Activated CD4-positive, alpha-beta memory T cell treated with anti-CD3 and anti-CD28 coated beads for 36 hours (primary cell): ENCODE data around the gene CENPU. TPM values are rescaled to one million over a fixed set of nuclear protein-coding genes. Genes with fewer than 3 reads are reported as not detected.
"Not testable (repeated sequence)": the region's sequence is repeated elsewhere in the genome, so short reads cannot be mapped to it uniquely, and the experiment has no call there.

ENCODE experiments used
- CTCF ChIA-PET: fragments of 350-600 bp; sonication (Branson Sonifier 250); formaldehyde crosslinking; loops from one replicate; lab custom pipeline; 2021; ENCODE audit warnings: antibody characterized with exemption, inconsistent platforms; lab: Charles Lee
- POLR2A ChIA-PET: fragments of 350-600 bp; sonication (Branson Sonifier 250); formaldehyde crosslinking; loops from one replicate; lab custom pipeline; 2021; ENCODE audit warnings: antibody characterized with exemption; lab: Charles Lee
- DNase-seq: peaks from one replicate; pipeline ENCODE4 v3.0.0-alpha.2; 2020
- H3K27ac Mint-ChIP-seq: one replicate; pipeline ENCODE4 v1.8.0; 2021; ENCODE audit warnings: mixed read lengths
- H3K27me3 Mint-ChIP-seq: one replicate; pipeline ENCODE4 v1.8.0; 2021; ENCODE audit warnings: mixed read lengths
- H3K36me3 Mint-ChIP-seq: one replicate; pipeline ENCODE4 v1.8.0; 2021; ENCODE audit warnings: mixed read lengths
- H3K4me1 Mint-ChIP-seq: one replicate; pipeline ENCODE4 v1.8.0; 2021; ENCODE audit warnings: low read depth, mixed read lengths
- H3K4me3 Mint-ChIP-seq: one replicate; pipeline ENCODE4 v1.8.0; 2021; ENCODE audit warnings: mild to moderate bottlenecking, mixed read lengths
- H3K9me3 Mint-ChIP-seq: one replicate; pipeline ENCODE4 v1.8.0; 2021; ENCODE audit warnings: mixed read lengths
- intact Hi-C: fragments of 100-400 bp; cut with micrococcal nuclease; formaldehyde crosslinking; loops from one replicate; pipeline ENCODE4 v1.15.1; 2023
- total RNA-seq, 2 experiments: library from RNA; stranded (reverse); gene quantifications; one replicate each; pipeline ENCODE4 v1.2.3, GENCODE V29; 2021

Gene CENPU
- total RNA-seq, 2 experiments from 2014 or later = 82.7 to 87.6 TPM

GRCh38 chr4:184748251-184748652 lies 14.4 kb upstream of the CENPU start:
- ChIA-PET CTCF (no interaction called here), POLR2A (no interaction called here)
- Mint-ChIP-seq H3K9me3 (no peaks in the 10 kb centered on the region), H3K36me3 (no peaks in the 10 kb centered on the region), H3K4me1 (peaks cover 8% of the 10 kb centered on the region), H3K27ac (no peak overlapping the region), H3K4me3 (no peak overlapping the region), H3K27me3 (no peaks in the 10 kb centered on the region)
- DNase-seq = no peak
- intact Hi-C loops = loop anchor here (5.0 to 10.0 kb wide), 4 partner anchors 74 to 347 kb away; no protein-coding TSS in a partner anchor

DNA sequence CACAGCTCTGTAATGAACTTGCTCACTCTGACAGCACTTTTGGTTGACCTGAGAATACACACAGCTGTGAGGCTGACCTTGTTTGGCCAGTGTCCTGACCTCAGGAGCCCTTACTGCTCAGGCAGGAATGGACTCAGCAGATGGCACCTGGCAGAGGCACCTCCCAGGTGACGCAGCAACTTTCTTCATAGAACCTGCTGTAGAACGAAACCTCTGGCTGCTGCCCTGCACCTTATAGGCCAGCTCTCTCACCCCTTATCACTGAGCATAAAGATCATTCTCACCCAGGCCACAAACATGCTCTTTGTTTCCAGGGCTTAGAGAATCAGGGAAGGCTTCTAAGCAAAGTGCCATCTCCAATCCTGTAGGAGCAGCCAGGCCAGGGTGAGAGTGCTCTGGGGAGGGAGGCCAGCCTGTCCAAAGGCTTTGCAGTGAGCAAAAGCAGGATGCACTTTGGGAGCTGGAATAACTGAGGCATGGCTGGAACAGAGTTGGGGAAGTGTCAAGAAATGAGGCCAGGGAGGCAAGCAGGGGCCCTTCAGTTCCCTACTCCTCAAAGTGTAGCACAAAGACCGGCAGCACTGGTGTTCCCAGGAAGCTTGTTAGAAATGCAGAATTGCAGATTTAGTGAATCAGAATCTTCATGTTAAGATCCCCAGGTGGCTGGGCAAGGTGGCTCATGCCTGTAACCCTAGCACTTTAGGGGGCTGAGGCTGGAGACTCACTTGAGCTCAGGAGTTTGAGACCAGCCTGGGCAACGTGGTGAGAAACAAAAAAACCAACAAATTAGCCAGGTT lies 13.3 kb upstream of the CENPU start:
- POLR2A ChIA-PET = no interaction called here
- no peak overlapping the region for H3K27ac Mint-ChIP-seq
- H3K4me1 Mint-ChIP-seq = peaks cover 8% of the 10 kb centered on the region
- intact Hi-C loops = loop anchor here (5.0 to 10.0 kb wide), 4 partner anchors 75 to 348 kb away; no protein-coding TSS in a partner anchor
- H3K27me3 Mint-ChIP-seq = no peaks in the 10 kb centered on the region
- DNase-seq = no peak
- H3K4me3 Mint-ChIP-seq = no peak overlapping the region
- CTCF ChIA-PET = interaction anchor here (1.1 to 2.5 kb wide), 3 partner anchors 45 to 258 kb away, joined by 3 to 12 read pairs (median 3); no protein-coding TSS in a partner anchor
- no peaks in the 10 kb centered on the region for H3K36me3 Mint-ChIP-seq
- H3K9me3 Mint-ChIP-seq = no peaks in the 10 kb centered on the region

DNA sequence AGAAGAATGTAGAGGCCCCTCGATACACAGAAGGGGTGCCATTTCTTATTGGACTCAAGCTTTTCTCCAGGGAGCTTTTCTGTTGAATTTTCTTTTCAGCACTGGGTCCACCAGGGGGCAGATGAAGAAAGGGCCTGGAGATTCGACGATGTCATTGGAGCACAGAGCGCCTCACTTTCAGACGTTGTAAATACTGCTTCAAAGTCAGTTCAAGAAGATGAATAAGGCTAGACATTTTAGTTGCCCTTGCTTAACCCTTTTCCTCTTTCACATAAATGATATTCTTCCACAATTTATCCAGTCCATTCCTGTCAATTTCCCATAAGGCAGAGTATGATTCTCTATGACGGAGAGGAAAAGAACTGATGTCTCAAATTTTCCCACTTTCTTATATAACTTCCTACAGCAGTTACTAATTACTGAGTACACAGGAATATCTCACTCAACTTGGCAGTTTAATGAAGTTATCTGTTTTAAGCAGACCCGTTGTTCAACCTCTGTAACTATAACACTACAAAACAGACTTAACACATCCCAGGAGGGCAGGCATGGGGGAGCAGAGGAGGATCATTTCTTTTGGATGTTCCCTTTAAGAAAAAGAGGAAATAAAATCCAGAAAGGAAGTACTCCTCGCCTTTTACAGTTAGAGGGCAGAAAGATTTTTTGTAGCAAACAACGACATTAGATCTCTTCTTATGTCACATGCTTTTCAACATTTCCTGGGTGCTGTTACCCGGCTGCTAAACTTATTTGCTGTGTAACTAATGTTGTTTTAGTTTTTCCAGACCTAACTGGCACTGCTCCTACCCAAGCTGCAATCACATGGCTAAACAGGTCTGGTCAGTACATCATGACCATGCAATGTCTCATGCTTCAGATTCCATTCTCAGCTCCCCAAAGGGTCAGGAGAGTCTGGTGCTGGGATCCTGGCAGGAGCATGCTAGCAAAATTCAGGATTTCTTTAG lies 12.2 kb upstream of the CENPU start:
- H3K27ac Mint-ChIP-seq = no peak overlapping the region
- intact Hi-C loops = loop anchor here (1.0 to 10.0 kb wide), 5 partner anchors 76 to 349 kb away; no protein-coding TSS in a partner anchor

GRCh38 chr4:184744236-184744635 lies 10.3 kb upstream of the CENPU start:
- Mint-ChIP-seq H3K9me3 (no peaks in the 10 kb centered on the region), H3K4me3 (no peak overlapping the region), H3K27me3 (no peaks in the 10 kb centered on the region), H3K27ac (no peak overlapping the region), H3K4me1 (peaks cover 16% of the 10 kb centered on the region), H3K36me3 (no peaks in the 10 kb centered on the region)
- ChIA-PET CTCF (no interaction called here), POLR2A (no interaction called here)
- intact Hi-C loops = loop anchor here (10.0 kb wide), 1 partner anchor 351 kb away; no protein-coding TSS in a partner anchor
- no peak for DNase-seq

More for the DNA sequence above, 12.2 kb upstream of the CENPU start:
- Mint-ChIP-seq H3K36me3 (no peaks in the 10 kb centered on the region), H3K4me3 (no peak overlapping the region), H3K4me1 (peaks cover 8% of the 10 kb centered on the region), H3K9me3 (no peaks in the 10 kb centered on the region), H3K27me3 (no peaks in the 10 kb centered on the region)
- ChIA-PET CTCF (interaction anchor here (0.5 to 2.5 kb wide), 32 partner anchors 8 to 482 kb away, joined by 3 to 15 read pairs (median 4); partner anchors contain the start of genes ACSL1 and CENPU), POLR2A (interaction anchor here (1.0 kb wide), 1 partner anchor 12 kb away, joined by 4 read pairs; the partner anchor contains the start of gene CENPU)
- peak; percentile 80 for DNase-seq

DNA sequence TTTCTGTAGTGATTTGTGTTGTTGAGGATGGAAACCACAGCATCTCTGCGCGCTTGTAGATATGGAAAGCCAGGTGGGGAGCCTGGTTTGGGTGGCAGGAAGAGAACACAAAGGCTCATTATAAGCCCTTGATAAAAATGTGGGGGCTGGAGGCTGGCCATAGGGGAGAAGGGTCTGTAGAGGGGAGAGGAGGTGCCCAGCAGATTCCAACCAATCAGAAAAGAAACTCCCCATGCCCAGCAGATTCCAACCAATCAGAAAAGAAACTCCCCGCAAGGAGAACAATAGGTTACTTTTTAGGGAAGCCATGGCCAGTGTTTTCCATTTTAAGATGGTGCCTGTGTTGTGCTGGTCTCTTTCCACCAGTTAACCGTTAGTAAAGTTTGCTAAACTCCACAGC lies 9.8 kb upstream of the CENPU start:
- ChIA-PET POLR2A (no interaction called here), CTCF (no interaction called here)
- intact Hi-C loops = loop anchor here (10.0 kb wide), 1 partner anchor 351 kb away; no protein-coding TSS in a partner anchor
- Mint-ChIP-seq H3K4me3 (no peak overlapping the region), H3K27me3 (no peaks in the 10 kb centered on the region), H3K36me3 (no peaks in the 10 kb centered on the region), H3K27ac (no peak overlapping the region), H3K9me3 (no peaks in the 10 kb centered on the region), H3K4me1 (peaks cover 16% of the 10 kb centered on the region)
- no peak for DNase-seq

DNA sequence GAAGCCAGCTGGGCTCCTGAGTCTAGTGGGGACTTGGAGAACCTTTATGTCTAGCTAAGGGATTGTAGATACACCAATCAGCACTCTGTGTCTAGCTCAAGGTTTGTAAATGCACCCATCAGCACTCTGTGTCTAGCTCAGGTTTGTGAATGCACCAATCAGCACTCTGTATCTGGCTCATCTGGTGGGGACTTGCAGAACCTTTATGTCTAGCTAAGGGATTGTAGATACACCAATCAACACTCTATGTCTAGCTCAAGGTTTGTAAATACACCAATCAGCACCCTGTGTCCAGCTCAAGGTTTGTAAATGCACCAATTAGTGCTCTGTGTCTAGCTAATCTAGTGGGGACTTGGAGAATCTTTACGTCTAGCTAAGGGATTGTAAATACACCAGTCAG lies 7.8 kb upstream of the CENPU start:
- H3K4me1 Mint-ChIP-seq = peaks cover 16% of the 10 kb centered on the region
- intact Hi-C loops = loop anchor here (10.0 kb wide), 1 partner anchor 353 kb away; no protein-coding TSS in a partner anchor
- H3K9me3 Mint-ChIP-seq, H3K36me3 Mint-ChIP-seq, H3K27ac Mint-ChIP-seq, H3K27me3 Mint-ChIP-seq, DNase-seq, POLR2A ChIA-PET, H3K4me3 Mint-ChIP-seq: not testable (repeated sequence)
- CTCF ChIA-PET = interaction anchor here (0.6 to 2.0 kb wide), 6 partner anchors 21 to 604 kb away, joined by 3 to 6 read pairs (median 3); no protein-coding TSS in a partner anchor

DNA sequence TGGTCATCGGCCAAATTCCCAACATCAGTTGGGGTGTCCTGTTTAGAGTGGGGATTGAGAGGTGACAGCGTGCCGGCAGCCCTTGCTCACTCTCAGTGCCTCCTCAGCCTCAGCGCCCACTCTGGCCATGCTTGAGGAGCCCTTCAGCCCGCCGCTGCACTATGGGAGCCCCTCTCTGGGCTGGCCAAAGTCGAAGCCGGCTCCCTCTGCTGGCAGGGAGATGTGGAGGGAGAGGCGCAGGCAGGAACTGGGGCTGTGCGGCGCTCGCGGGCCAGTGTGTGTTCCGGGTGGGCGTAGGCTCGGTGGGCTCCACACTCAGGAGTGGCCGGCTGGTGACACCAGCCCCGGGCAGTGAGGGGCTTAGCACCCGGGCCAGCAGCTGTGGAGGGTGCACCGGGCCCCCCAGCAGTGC lies 7.1 kb upstream of the CENPU start:
- H3K4me3 Mint-ChIP-seq = no peak overlapping the region
- DNase-seq = peak; percentile 13
- no peaks in the 10 kb centered on the region for H3K36me3 Mint-ChIP-seq
- H3K9me3 Mint-ChIP-seq = no peaks in the 10 kb centered on the region
- intact Hi-C loops = loop anchor here (10.0 kb wide), 1 partner anchor 354 kb away; no protein-coding TSS in a partner anchor
- ChIA-PET POLR2A (no interaction called here), CTCF (interaction anchor here (0.6 to 2.0 kb wide), 3 partner anchors 21 to 477 kb away, joined by 3 to 6 read pairs (median 3); no protein-coding TSS in a partner anchor)
- no peak overlapping the region for H3K27ac Mint-ChIP-seq
- peaks cover 12% of the 10 kb centered on the region for H3K4me1 Mint-ChIP-seq
- H3K27me3 Mint-ChIP-seq = no peaks in the 10 kb centered on the region

DNA sequence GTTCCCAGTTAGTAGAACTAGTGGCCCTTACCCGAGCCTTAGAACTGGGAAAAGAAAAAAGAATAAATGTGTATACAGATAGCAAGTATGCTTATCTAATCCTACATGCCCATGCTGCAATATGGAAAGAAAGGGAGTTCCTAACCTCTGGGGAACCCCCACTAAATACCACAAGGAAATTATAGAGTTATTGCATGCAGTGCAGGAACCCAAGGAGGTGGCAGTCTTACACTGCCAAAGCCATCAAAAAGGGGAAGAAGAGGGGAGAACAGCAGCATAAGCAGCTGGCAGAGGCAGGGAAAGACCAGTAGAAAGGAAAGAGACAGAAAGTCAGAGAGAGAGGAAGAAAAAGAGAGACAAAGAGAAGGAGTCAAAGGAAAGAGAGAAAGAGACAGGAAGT lies 5.7 kb upstream of the CENPU start:
- CTCF ChIA-PET, H3K27me3 Mint-ChIP-seq, POLR2A ChIA-PET, H3K4me1 Mint-ChIP-seq, H3K36me3 Mint-ChIP-seq, H3K4me3 Mint-ChIP-seq, H3K9me3 Mint-ChIP-seq, H3K27ac Mint-ChIP-seq, DNase-seq: not testable (repeated sequence)
- intact Hi-C loops = loop anchor here (10.0 kb wide), 1 partner anchor 1235 kb away; the partner anchor contains the start of gene ING2

DNA sequence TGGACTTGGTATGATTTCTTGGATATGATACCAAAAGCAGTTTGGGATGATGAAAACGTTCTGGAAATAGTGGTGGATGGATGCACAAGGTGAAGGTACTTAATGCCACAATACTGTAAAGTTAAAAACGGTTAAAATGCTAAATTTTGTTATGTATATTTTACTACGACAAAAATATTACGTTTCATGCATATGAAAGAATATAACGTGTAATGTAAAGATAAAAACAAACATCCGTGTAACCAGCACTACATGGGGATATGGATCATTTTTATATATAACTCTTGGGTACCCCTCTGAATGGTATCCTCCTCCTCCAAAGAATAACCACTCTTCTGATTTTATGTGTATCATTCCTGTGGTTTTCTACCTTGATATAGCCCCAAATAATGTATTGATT lies 862 bp upstream of the CENPU start:
- Mint-ChIP-seq H3K27ac (peak overlapping the region; percentile 88), H3K4me3 (peak overlapping the region; percentile 99), H3K9me3 (no peaks in the 10 kb centered on the region), H3K4me1 (peaks cover 28% of the 10 kb centered on the region), H3K36me3 (peaks cover 19% of the 10 kb centered on the region), H3K27me3 (no peaks in the 10 kb centered on the region)
- intact Hi-C loops = loop anchor here (1.0 to 10.0 kb wide), 13 partner anchors 28 to 1230 kb away; partner anchors contain the start of genes ACSL1, ANKRD37, CASP3 and CFAP97
- ChIA-PET CTCF (interaction anchor here (0.8 to 2.9 kb wide), 7 partner anchors 11 to 662 kb away, joined by 3 to 24 read pairs (median 15); partner anchors contain the start of genes ANKRD37, CASP3 and PRIMPOL), POLR2A (interaction anchor here (0.7 to 2.8 kb wide), 12 partner anchors 11 to 497 kb away, joined by 3 to 26 read pairs (median 6); partner anchors contain the start of genes ACSL1, CASP3, IRF2 and PRIMPOL)
- DNase-seq = no peak

DNA sequence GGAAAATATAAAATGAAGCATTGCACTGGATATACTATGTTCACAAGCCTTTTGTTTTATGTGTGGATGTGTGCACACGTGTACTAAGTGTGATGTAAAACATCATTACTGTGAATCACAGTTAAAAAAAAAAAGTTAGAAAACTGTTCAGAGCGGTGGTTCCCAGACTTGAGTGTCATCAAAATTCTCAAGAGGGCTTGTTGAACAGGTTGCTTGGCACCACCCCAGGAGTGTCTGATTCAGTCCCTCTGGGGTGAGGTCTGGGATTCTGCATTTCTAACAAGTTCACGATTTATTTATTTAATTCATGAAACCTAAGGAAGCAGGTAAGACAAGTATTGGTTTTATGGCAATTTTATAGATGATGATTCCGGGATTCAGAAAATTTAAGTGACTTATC lies 1.8 kb downstream of the CENPU start:
- POLR2A ChIA-PET = interaction anchor here (0.8 to 2.8 kb wide), 4 partner anchors 9 to 463 kb away, joined by 3 to 26 read pairs (median 9); partner anchors contain the start of genes CASP3, IRF2 and PRIMPOL
- peaks cover 36% of the 10 kb centered on the region for H3K36me3 Mint-ChIP-seq
- peak overlapping the region; percentile 28 for H3K27ac Mint-ChIP-seq
- CTCF ChIA-PET = interaction anchor here (2.6 to 3.2 kb wide), 4 partner anchors 10 to 468 kb away, joined by 12 to 24 read pairs (median 16); partner anchors contain the start of genes CASP3 and PRIMPOL
- peak overlapping the region; percentile 99 for H3K4me3 Mint-ChIP-seq
- peaks cover 24% of the 10 kb centered on the region for H3K4me1 Mint-ChIP-seq
- no peaks in the 10 kb centered on the region for H3K27me3 Mint-ChIP-seq
- DNase-seq = peak; percentile 26
- intact Hi-C loops = loop anchor here (5.0 to 10.0 kb wide), 5 partner anchors 260 to 1227 kb away; partner anchors contain the start of genes CFAP97, ING2 and IRF2
- no peaks in the 10 kb centered on the region for H3K9me3 Mint-ChIP-seq

- CTCF ChIA-PET = interaction anchor here (1.8 to 3.2 kb wide), 2 partner anchors 14 to 466 kb away, joined by 6 to 12 read pairs; no protein-coding TSS in a partner anchor
- Mint-ChIP-seq H3K4me1 (peaks cover 24% of the 10 kb centered on the region), H3K27me3 (no peaks in the 10 kb centered on the region), H3K4me3 (no peak overlapping the region), H3K9me3 (no peaks in the 10 kb centered on the region), H3K27ac (no peak overlapping the region), H3K36me3 (peaks cover 42% of the 10 kb centered on the region)
- no peak for DNase-seq
- intact Hi-C loops = loop anchor here (5.0 to 10.0 kb wide), 5 partner anchors 259 to 1226 kb away; partner anchors contain the start of genes CFAP97, ING2 and IRF2
- POLR2A ChIA-PET = no interaction called here
Measured at GRCh38 chr4:184731056-184731455, 2.8 kb downstream of the CENPU start.
